CD4-positive, alpha-beta T cell (primary cell): ENCODE measurements around the gene CERS4. TPM values are rescaled to one million over a fixed set of nuclear protein-coding genes. Genes with fewer than 3 reads are reported as not detected.
"Not testable (repeated sequence)": the region's sequence is repeated elsewhere in the genome, so short reads cannot be mapped to it uniquely, and the experiment has no call there.

Source experiments
- ATAC-seq: fragments of 200-7000 bp; cut with Tn5 transposase; one replicate; pipeline ENCODE4 v1.10.0; 2022; ENCODE audit warnings: mild to moderate bottlenecking; ENCODE audit not compliant: poor library complexity
- CTCF ChIA-PET: fragments of 350-600 bp; sonication (Branson Sonifier 250); formaldehyde crosslinking; loops from one replicate; lab custom pipeline; 2021; ENCODE audit warnings: antibody characterized with exemption, inconsistent platforms; lab: Charles Lee
- POLR2A ChIA-PET: fragments of 350-600 bp; sonication (Branson Sonifier 250); formaldehyde crosslinking; loops from one replicate; lab custom pipeline; 2021; ENCODE audit warnings: antibody characterized with exemption, inconsistent platforms; lab: Charles Lee
- DNase-seq, 14 experiments: peaks; one replicate each; pipeline ENCODE4 v3.0.0-alpha.2; 2013 to 2020; ENCODE audit warnings: mixed read lengths in 2 of 14
- H3K27ac ChIP-seq, 2 donors: one replicate each; pipeline versions ENCODE4 v1.5.1 to v1.7.0; 2013; ENCODE audit warnings: low read length in 2 of 2, low read depth in 1 of 2, mild to moderate bottlenecking in 1 of 2
- H3K27me3 ChIP-seq, 2 experiments: 1 replicate in 1 of 2; 2 replicates in 1 of 2; pipeline versions ENCODE4 v1.6.1 to v1.7.0; 2013; ENCODE audit warnings: low read length in 2 of 2, control low read depth in 1 of 2, mild to moderate bottlenecking in 1 of 2, moderate library complexity in 1 of 2; ENCODE audit not compliant: insufficient read depth in 2 of 2, control insufficient read depth in 1 of 2
- H3K36me3 ChIP-seq: one replicate; pipeline ENCODE4 v1.6.1; 2013; ENCODE audit warnings: low read length, control low read depth; ENCODE audit not compliant: insufficient read depth
- H3K4me1 ChIP-seq: one replicate; pipeline ENCODE4 v1.6.1; 2013; ENCODE audit warnings: low read length, control low read depth; ENCODE audit not compliant: insufficient read depth
- H3K4me3 ChIP-seq: one replicate; pipeline ENCODE4 v1.5.1; 2013; ENCODE audit warnings: mild to moderate bottlenecking, low read length, moderate library complexity
- H3K9me3 ChIP-seq, 2 experiments: 1 replicate in 1 of 2; 2 replicates in 1 of 2; pipeline versions ENCODE4 v1.6.1 to v1.7.0; 2013; ENCODE audit warnings: low read length in 2 of 2, mild to moderate bottlenecking in 2 of 2, control low read depth in 1 of 2, moderate library complexity in 1 of 2; ENCODE audit not compliant: control insufficient read depth in 1 of 2, insufficient read depth in 1 of 2
- H3K27ac Mint-ChIP-seq: one replicate; pipeline ENCODE4 v1.8.0; 2020; ENCODE audit warnings: mixed read lengths
- H3K27me3 Mint-ChIP-seq: one replicate; pipeline ENCODE4 v1.8.0; 2021; ENCODE audit warnings: mixed read lengths
- H3K36me3 Mint-ChIP-seq: one replicate; pipeline ENCODE4 v1.8.0; 2021; ENCODE audit warnings: low read depth, mixed read lengths
- H3K4me1 Mint-ChIP-seq: one replicate; pipeline ENCODE4 v1.8.0; 2021; ENCODE audit warnings: low read depth, mixed read lengths
- H3K4me3 Mint-ChIP-seq: one replicate; pipeline ENCODE4 v1.8.0; 2020; ENCODE audit warnings: mild to moderate bottlenecking, mixed read lengths
- H3K9me3 Mint-ChIP-seq: one replicate; pipeline ENCODE4 v1.8.0; 2020; ENCODE audit warnings: mixed read lengths
- CTCF ChIP-seq: fragments of 200-600 bp; IDR thresholded peaks from one replicate; pipeline ENCODE4 v1.8.0; 2022; ENCODE audit warnings: antibody characterized with exemption, mild to moderate bottlenecking
- intact Hi-C, 2 experiments: fragments of 100-400 bp; cut with DNase I in 1 of 2; cut with micrococcal nuclease in 1 of 2; formaldehyde crosslinking; loops; one replicate each; pipeline versions ENCODE4 v1.15.1 to v1.9.0; 2023 to 2025; cut with DNase I, micrococcal nuclease
- total RNA-seq, 174 experiments: library from RNA in 2 of 174; stranded (reverse) in 2 of 174; gene quantifications; one replicate each; pipeline ENCODE4 v1.2.3 and lab custom pipeline; 2021 to 2026

CERS4 gene
- total RNA-seq, 2 experiments from 2014 or later, result 8.7 to 12.3 TPM

GRCh38 chr19:8216357-8216756 is 7.2 kb downstream of the CERS4 start:
- Mint-ChIP-seq H3K27ac (no peak overlapping the region), H3K4me1 (peaks cover 18% of the 10 kb centered on the region), H3K27me3 (no peaks in the 10 kb centered on the region), H3K36me3 (peaks cover 24% of the 10 kb centered on the region), H3K4me3 (no peak overlapping the region), H3K9me3 (no peaks in the 10 kb centered on the region)
- Histone ChIP-seq H3K4me1 (peaks cover 21% of the 10 kb centered on the region), H3K36me3 (peaks cover 14% of the 10 kb centered on the region), H3K4me3 (no peak overlapping the region), H3K27me3 (no peaks in the 10 kb centered on the region), H3K9me3 (no peaks in the 10 kb centered on the region), H3K27ac (no peak overlapping the region)
- POLR2A ChIA-PET, result no interaction called here
- intact Hi-C loops, result no loop called here
- CTCF ChIA-PET, result no interaction called here
- DNase-seq (no peak), ATAC-seq (no peak)
- no peak for TF ChIP-seq CTCF

GRCh38 chr19:8218127-8218526 is 9.0 kb downstream of the CERS4 start:
- DNase-seq, H3K4me1 Mint-ChIP-seq, H3K27me3 Mint-ChIP-seq, H3K4me3 ChIP-seq, intact Hi-C loops, H3K27ac ChIP-seq, ATAC-seq, H3K4me3 Mint-ChIP-seq, H3K27me3 ChIP-seq, H3K9me3 ChIP-seq, POLR2A ChIA-PET, H3K27ac Mint-ChIP-seq, H3K9me3 Mint-ChIP-seq, CTCF ChIA-PET: not testable (repeated sequence)
- peaks cover 18% of the 10 kb centered on the region for H3K36me3 Mint-ChIP-seq
- Histone ChIP-seq H3K36me3 (peaks cover 14% of the 10 kb centered on the region), H3K4me1 (peaks cover 10% of the 10 kb centered on the region)

GRCh38 chr19:8220481-8220880 is 11.3 kb downstream of the CERS4 start:
- H3K27me3 Mint-ChIP-seq, result no peaks in the 10 kb centered on the region
- DNase-seq (no peak), ATAC-seq (no peak)
- H3K4me1 ChIP-seq, result no peaks in the 10 kb centered on the region
- no peak overlapping the region for H3K4me3 ChIP-seq
- H3K9me3 Mint-ChIP-seq, result no peaks in the 10 kb centered on the region
- ChIA-PET POLR2A (no interaction called here), CTCF (no interaction called here)
- no peaks in the 10 kb centered on the region for H3K27me3 ChIP-seq
- intact Hi-C loops, result no loop called here
- no peaks in the 10 kb centered on the region for H3K9me3 ChIP-seq
- H3K36me3 ChIP-seq, result peaks cover 4% of the 10 kb centered on the region
- H3K36me3 Mint-ChIP-seq, result peaks cover 9% of the 10 kb centered on the region
- no peaks in the 10 kb centered on the region for H3K4me1 Mint-ChIP-seq
- no peak for TF ChIP-seq CTCF
- no peak overlapping the region for H3K27ac Mint-ChIP-seq
- no peak overlapping the region for H3K4me3 Mint-ChIP-seq
- H3K27ac ChIP-seq, result no peak overlapping the region

- Histone ChIP-seq H3K9me3 (no peaks in the 10 kb centered on the region), H3K36me3 (peaks cover 5% of the 10 kb centered on the region), H3K27me3 (no peaks in the 10 kb centered on the region), H3K27ac (no peak overlapping the region), H3K4me3 (no peak overlapping the region), H3K4me1 (no peaks in the 10 kb centered on the region)
- H3K27ac Mint-ChIP-seq, result no peak overlapping the region
- ATAC-seq, result no peak
- no peaks in the 10 kb centered on the region for H3K27me3 Mint-ChIP-seq
- intact Hi-C loops, result no loop called here
- no peak overlapping the region for H3K4me3 Mint-ChIP-seq
- POLR2A ChIA-PET, result no interaction called here
- TF ChIP-seq CTCF, result no peak
- CTCF ChIA-PET, result no interaction called here
- no peaks in the 10 kb centered on the region for H3K4me1 Mint-ChIP-seq
- H3K36me3 Mint-ChIP-seq, result peaks cover 9% of the 10 kb centered on the region
- no peaks in the 10 kb centered on the region for H3K9me3 Mint-ChIP-seq
- no peak for DNase-seq
Observed at GRCh38 chr19:8221161-8221560, 12.0 kb downstream of the CERS4 start.

- H3K36me3 Mint-ChIP-seq, H3K9me3 ChIP-seq, H3K27me3 Mint-ChIP-seq, H3K4me3 ChIP-seq, ATAC-seq, H3K9me3 Mint-ChIP-seq, H3K36me3 ChIP-seq, H3K27ac Mint-ChIP-seq, H3K27me3 ChIP-seq, intact Hi-C loops, H3K27ac ChIP-seq, POLR2A ChIA-PET, H3K4me1 ChIP-seq, DNase-seq, H3K4me3 Mint-ChIP-seq, H3K4me1 Mint-ChIP-seq, CTCF ChIA-PET: not testable (repeated sequence)
Observed at GRCh38 chr19:8223442-8223841, 14.3 kb downstream of the CERS4 start.
